Esophagus squamous epithelium (tissue), 5 donors: ENCODE results near the gene CNTNAP2. TPM values are rescaled to one million over a fixed set of nuclear protein-coding genes. Genes with fewer than 3 reads are reported as not detected.

Experiments used
- DNase-seq: peaks from one replicate; lab custom pipeline; 2025; lab: John Stamatoyannopoulos, UW
- H3K27ac ChIP-seq, 4 donors: fragments of 200-600 bp; sonication (generic); one replicate each; pipeline ENCODE4 v1.5.1; 2016 to 2019; ENCODE audit warnings: mild to moderate bottlenecking in 1 of 4
- H3K27me3 ChIP-seq, 4 donors: fragments of 200-600 bp; sonication (generic); 1 replicate in 3 of 4; 2 replicates in 1 of 4; pipeline versions ENCODE4 v1.5.1 to v1.6.0; 2017 to 2021; ENCODE audit warnings: antibody characterized with exemption in 1 of 4
- H3K36me3 ChIP-seq, 3 donors: fragments of 200-600 bp; sonication (generic); one replicate each; pipeline ENCODE4 v1.5.1; 2016 to 2019
- H3K4me1 ChIP-seq, 3 donors: fragments of 200-600 bp; sonication (generic); one replicate each; pipeline ENCODE4 v1.5.1; 2017 to 2019
- H3K4me3 ChIP-seq, 4 donors: fragments of 200-600 bp; sonication (generic); 1 replicate in 3 of 4; 2 replicates in 1 of 4; pipeline ENCODE4 v1.5.1; 2016 to 2019; ENCODE audit warnings: mild to moderate bottlenecking in 2 of 4, moderate library complexity in 1 of 4
- H3K9me3 ChIP-seq, 3 donors: fragments of 200-600 bp; sonication (generic); one replicate each; pipeline ENCODE4 v1.5.1; 2016 to 2019
- POLR2A ChIP-seq, 4 donors: fragments of 450-650 bp; IDR thresholded peaks; one replicate each; pipeline ENCODE4 v1.6.1; 2017; ENCODE audit warnings: antibody characterized with exemption in 4 of 4, mild to moderate bottlenecking in 4 of 4, moderate library complexity in 3 of 4
- WGBS, 2 donors: methylation state at CpG; one replicate each; pipeline ENCODE4 v1.1.5; 2018; 5-methylcytosine and 5-hydroxymethylcytosine counted together
- intact Hi-C: fragments of 100-400 bp; cut with DNase I; formaldehyde crosslinking; loops from one replicate; pipeline ENCODE4 v1.15.0; 2022
- total RNA-seq, 4 donors: library from RNA; depleted of rRNA; stranded (reverse); fragments of >200 nt; gene quantifications; one replicate each; pipeline ENCODE4 v1.1.0, GENCODE V29; 2016
- TF ChIP-seq, protein P1 (sequence below), 6 experiments: fragments of 450-650 bp in 4 of 6; fragments of 200-600 bp in 2 of 6; sonication (generic) in 2 of 6; IDR thresholded peaks; one replicate each; pipeline ENCODE4 v1.5.1; 2016 to 2019; ENCODE audit warnings: antibody characterized with exemption in 6 of 6, mild to moderate bottlenecking in 4 of 6, moderate library complexity in 4 of 6
- donor health status: DM: yes; HTN: yes; CAD: no.

Gene CNTNAP2
- total RNA-seq, 4 donors from 2014 or later = 0.95 to 2.3 (median 1.2) TPM

DNA sequence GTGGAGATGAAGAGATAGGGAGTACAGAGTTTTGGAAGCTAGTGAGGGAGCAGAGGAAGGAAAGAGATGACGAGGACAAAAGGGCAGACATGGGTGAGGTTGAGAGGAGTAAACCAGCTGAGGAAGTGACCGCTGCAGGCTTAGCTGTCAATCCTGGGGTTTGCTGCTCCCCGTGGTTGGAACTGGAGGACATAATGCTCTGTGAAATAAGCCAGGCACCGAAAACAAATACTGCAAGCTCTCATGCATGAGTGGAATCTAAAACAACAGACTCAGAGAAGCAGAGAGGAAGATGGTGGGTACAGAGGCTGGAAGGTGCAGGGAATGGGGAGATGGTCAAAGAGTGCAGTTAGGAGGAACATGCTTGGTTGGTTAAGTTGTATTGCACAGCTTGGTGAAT is 1991.8 kb downstream of the CNTNAP2 start:
- H3K27me3 ChIP-seq = no peaks in the 10 kb centered on the region
- no peaks in the 10 kb centered on the region for H3K9me3 ChIP-seq
- no peak overlapping the region for H3K27ac ChIP-seq
- no peak overlapping the region for H3K4me3 ChIP-seq
- TF ChIP-seq, protein P1, sequence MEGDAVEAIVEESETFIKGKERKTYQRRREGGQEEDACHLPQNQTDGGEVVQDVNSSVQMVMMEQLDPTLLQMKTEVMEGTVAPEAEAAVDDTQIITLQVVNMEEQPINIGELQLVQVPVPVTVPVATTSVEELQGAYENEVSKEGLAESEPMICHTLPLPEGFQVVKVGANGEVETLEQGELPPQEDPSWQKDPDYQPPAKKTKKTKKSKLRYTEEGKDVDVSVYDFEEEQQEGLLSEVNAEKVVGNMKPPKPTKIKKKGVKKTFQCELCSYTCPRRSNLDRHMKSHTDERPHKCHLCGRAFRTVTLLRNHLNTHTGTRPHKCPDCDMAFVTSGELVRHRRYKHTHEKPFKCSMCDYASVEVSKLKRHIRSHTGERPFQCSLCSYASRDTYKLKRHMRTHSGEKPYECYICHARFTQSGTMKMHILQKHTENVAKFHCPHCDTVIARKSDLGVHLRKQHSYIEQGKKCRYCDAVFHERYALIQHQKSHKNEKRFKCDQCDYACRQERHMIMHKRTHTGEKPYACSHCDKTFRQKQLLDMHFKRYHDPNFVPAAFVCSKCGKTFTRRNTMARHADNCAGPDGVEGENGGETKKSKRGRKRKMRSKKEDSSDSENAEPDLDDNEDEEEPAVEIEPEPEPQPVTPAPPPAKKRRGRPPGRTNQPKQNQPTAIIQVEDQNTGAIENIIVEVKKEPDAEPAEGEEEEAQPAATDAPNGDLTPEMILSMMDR (IDR thresholded peaks at IDR 0.05) = no peak
- TF ChIP-seq POLR2A (IDR thresholded peaks at IDR 0.05) = no peak
- 50 to 56% methylated on average over 4 of the region's 4 CpGs for WGBS, 2 donors
- no peaks in the 10 kb centered on the region for H3K36me3 ChIP-seq
- intact Hi-C loops = no loop called here
- no peaks in the 10 kb centered on the region for H3K4me1 ChIP-seq
- no peak for DNase-seq

DNA sequence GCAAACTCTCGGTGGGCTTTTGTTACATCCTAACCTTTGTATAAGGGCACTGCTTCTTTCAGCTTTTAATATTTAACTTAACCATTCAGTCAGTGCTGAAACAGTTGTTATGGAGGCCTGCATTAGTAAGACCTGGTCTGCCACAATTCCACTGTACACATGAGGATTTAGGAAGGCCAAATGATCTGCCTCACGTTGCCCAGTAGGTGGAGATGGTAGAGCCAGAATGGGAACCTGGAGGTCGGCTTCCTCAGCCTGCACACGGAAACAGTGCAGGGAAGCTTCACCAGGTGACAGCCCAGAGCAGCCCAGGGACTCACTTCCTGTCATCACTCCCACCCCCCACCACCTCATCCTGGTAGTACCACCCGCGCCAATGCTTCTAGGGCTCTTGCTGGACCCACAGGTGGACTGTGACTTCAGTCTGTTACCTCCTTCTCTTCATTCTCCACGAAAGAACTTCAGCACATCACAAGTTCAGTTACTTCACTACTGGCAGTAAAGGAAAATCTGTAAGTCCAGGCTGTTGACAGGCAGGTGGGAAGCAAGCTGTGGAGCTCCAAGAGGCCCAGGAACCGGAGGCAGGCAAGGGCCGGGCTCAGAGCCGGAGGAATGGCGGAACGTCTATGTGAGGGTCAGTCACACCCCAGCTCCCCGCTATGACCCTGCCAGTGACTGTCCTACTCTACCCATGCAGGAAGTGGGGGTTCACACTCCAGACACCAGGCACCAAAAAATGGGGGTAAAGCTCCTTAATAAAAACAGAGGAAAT is 1993.7 kb downstream of the CNTNAP2 start:
- TF ChIP-seq, protein P1 (IDR thresholded peaks at IDR 0.05) = no peak
- no peak for TF ChIP-seq POLR2A (IDR thresholded peaks at IDR 0.05)
- intact Hi-C loops = no loop called here
- Histone ChIP-seq H3K4me1 (no peaks in the 10 kb centered on the region), H3K27me3 (no peaks in the 10 kb centered on the region), H3K36me3 (no peaks in the 10 kb centered on the region), H3K9me3 (no peaks in the 10 kb centered on the region), H3K4me3 (no peak overlapping the region), H3K27ac (no peak overlapping the region)
- no peak for DNase-seq
- 51 to 60% methylated on average over 6 of the region's 13 CpGs for WGBS, 2 donors

DNA sequence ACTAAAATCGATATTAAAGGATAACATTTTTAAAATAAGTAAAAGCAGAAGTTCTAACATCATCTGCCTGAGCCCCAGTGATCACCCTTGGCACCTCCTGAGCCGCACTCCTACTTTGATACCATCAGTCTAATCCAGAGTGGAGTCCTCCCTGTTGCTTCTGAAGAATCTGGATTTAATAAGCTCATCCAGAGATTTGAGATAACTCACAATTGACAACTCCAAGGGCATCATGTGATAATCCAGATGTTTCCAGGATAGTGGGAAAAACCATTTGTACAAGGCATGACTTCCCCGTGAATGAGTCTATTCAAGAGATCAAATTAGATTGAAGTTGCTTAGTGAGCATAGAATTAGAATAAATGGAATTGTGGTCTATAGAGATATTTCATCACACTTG is 1998.2 kb downstream of the CNTNAP2 start:
- WGBS, 2 donors = 54 to 69% methylated on average over 3 of the region's 3 CpGs
- TF ChIP-seq POLR2A (IDR thresholded peaks at IDR 0.05) = no peak
- TF ChIP-seq, protein P1 (IDR thresholded peaks at IDR 0.05) = no peak
- intact Hi-C loops = no loop called here
- no peak overlapping the region for H3K4me3 ChIP-seq
- H3K9me3 ChIP-seq = no peaks in the 10 kb centered on the region
- H3K36me3 ChIP-seq = no peaks in the 10 kb centered on the region
- H3K4me1 ChIP-seq = no peaks in the 10 kb centered on the region
- H3K27me3 ChIP-seq = no peaks in the 10 kb centered on the region
- no peak overlapping the region for H3K27ac ChIP-seq
- no peak for DNase-seq

DNA sequence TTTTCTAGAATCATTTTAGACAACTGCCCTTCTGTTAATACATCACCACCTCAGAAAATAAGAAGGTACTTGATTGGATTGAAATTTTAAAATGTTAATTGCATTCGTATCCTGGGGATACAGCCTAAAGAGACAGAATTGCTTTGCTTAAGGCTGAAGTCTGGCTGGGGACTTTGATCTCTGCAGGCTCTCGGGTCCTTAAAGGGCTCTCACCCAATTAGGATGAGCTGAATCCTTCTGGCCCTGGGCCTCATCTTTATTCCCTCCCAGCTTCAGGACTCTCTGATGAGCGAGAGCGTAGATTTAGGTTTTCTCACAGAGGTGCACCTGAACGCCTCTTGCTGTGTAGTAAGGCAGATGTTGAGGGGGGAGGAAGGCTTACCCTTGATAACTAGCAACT is 1998.7 kb downstream of the CNTNAP2 start:
- intact Hi-C loops = no loop called here

DNA sequence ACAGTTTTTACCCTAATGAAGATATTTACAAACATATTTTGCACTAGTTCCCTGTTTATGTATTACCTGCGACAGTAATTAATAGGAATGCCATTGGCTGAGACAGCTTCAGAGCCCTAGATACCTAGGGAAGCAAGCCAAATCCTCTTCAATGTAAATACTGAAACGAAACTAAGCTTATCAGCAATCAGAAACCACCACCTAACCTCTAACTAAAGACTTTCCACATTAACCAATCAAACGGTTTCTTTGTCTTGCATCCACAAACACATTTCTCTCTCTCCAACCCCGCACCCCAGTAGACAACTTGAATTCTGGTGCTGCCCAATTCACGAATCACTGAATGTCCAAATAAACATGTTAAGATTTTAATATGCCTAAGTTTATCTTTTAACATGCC is 1999.6 kb downstream of the CNTNAP2 start:
- DNase-seq = no peak
- Histone ChIP-seq H3K4me1 (no peaks in the 10 kb centered on the region), H3K27me3 (peaks cover 0 to 4% (median 0%) of the 10 kb centered on the region in 4 donors), H3K36me3 (no peaks in the 10 kb centered on the region), H3K4me3 (no peak overlapping the region), H3K27ac (no peak overlapping the region), H3K9me3 (no peaks in the 10 kb centered on the region)
- 37 to 40% methylated on average over 5 of the region's 5 CpGs for WGBS, 2 donors
- intact Hi-C loops = no loop called here
- TF ChIP-seq POLR2A (IDR thresholded peaks at IDR 0.05) = no peak
- TF ChIP-seq, protein P1 (IDR thresholded peaks at IDR 0.05) = no peak

More for the DNA sequence above, 1998.7 kb downstream of the CNTNAP2 start:
- 63 to 71% methylated on average over 4 to 5 of the region's 5 CpGs for WGBS, 2 donors
- H3K4me1 ChIP-seq = no peaks in the 10 kb centered on the region
- TF ChIP-seq, protein P1 (IDR thresholded peaks at IDR 0.05) = no peak
- no peak for TF ChIP-seq POLR2A (IDR thresholded peaks at IDR 0.05)
- H3K36me3 ChIP-seq = no peaks in the 10 kb centered on the region
- no peak overlapping the region for H3K27ac ChIP-seq
- no peak for DNase-seq
- H3K9me3 ChIP-seq = no peaks in the 10 kb centered on the region
- peaks cover 0 to 3% (median 0%) of the 10 kb centered on the region in 4 donors for H3K27me3 ChIP-seq
- H3K4me3 ChIP-seq = no peak overlapping the region
